Cardiac septum (tissue), 1 donor: Measurements from ENCODE around the gene LAYN. TPM values are rescaled to one million over a fixed set of nuclear protein-coding genes. Genes with fewer than 3 reads are reported as not detected.
A peak's percentile ranks its signal among the peaks of the same experiment; 100 is the strongest.

Source experiments
- microRNA-seq: library from miRNA; unstranded; fragments of <30 nt; microRNA quantifications from one replicate; pipeline ENCODE4 v1.2.0, GENCODE V29; 2020
- total RNA-seq: library from RNA; stranded (reverse); fragmentation: NEBNext Ultra II Directional; extraction: Animal tissue kit (Norgen Biotek cat#: 25700); gene quantifications from one replicate; pipeline ENCODE4 v1.2.1, GENCODE V29; 2021
- donor health status: DM: no; HTN: no; CAD: no.

The LAYN gene
- total RNA-seq, 1 donor from 2014 or later = 4.5 TPM

Small RNAs within 50 kb of the gene (microRNA-seq; reads per million reads assigned to microRNA genes)
- gene MIR34B (2.2 reads per million), gene MIR34C (21.8 reads per million, percentile 37 among the genes with 10 or more reads in this experiment)

Other genes with a start within 250 kb of the LAYN start
- not detected for gene POU2AF3, start 242.2 kb upstream of the LAYN start, total RNA-seq
- 0.13 TPM for gene POU2AF1, start 161.4 kb upstream of the LAYN start, total RNA-seq
- gene BTG4, start 28.3 kb upstream of the LAYN start, total RNA-seq = not detected
- gene HOATZ, start 25.9 kb upstream of the LAYN start, total RNA-seq = not detected
- 27.3 TPM for gene SIK2, start 61.7 kb downstream of the LAYN start, total RNA-seq
- 12.9 TPM for gene PPP2R1B, start 225.7 kb downstream of the LAYN start, total RNA-seq